Retinal pigment epithelial cell (primary cell): Measurements from ENCODE around the gene TAPBPL.

ENCODE experiments used
- DNase-seq: peaks from one replicate; pipeline ENCODE4 v3.0.0-alpha.2; 2010; ENCODE audit warnings: low read depth
- H3K4me3 ChIP-seq: 2 replicates; pipeline ENCODE4 v1.5.1; 2011; ENCODE audit warnings: mild to moderate bottlenecking, low read length, control low read depth, moderate library complexity
- TF ChIP-seq, protein P1 (sequence below): conservative IDR thresholded peaks from 2 replicates; pipeline ENCODE4 v1.5.1; 2011; ENCODE audit warnings: low read depth, low read length, control low read depth, inconsistent platforms

The TAPBPL gene

GRCh38 chr12:6459004-6459337 is 7.1 kb downstream of the TAPBPL start:
- H3K4me3 ChIP-seq: no peak overlapping the region
- no peak for DNase-seq
- TF ChIP-seq, protein P1, sequence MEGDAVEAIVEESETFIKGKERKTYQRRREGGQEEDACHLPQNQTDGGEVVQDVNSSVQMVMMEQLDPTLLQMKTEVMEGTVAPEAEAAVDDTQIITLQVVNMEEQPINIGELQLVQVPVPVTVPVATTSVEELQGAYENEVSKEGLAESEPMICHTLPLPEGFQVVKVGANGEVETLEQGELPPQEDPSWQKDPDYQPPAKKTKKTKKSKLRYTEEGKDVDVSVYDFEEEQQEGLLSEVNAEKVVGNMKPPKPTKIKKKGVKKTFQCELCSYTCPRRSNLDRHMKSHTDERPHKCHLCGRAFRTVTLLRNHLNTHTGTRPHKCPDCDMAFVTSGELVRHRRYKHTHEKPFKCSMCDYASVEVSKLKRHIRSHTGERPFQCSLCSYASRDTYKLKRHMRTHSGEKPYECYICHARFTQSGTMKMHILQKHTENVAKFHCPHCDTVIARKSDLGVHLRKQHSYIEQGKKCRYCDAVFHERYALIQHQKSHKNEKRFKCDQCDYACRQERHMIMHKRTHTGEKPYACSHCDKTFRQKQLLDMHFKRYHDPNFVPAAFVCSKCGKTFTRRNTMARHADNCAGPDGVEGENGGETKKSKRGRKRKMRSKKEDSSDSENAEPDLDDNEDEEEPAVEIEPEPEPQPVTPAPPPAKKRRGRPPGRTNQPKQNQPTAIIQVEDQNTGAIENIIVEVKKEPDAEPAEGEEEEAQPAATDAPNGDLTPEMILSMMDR: no peak

GRCh38 chr12:6460751-6461371 is 9.0 kb downstream of the TAPBPL start:
- H3K4me3 ChIP-seq: no peak overlapping the region
- DNase-seq: no peak
- TF ChIP-seq, protein P1: no peak

- TF ChIP-seq, protein P1: no peak
- DNase-seq: no peak
- no peak overlapping the region for H3K4me3 ChIP-seq
Measured at GRCh38 chr12:6461401-6462233, 9.8 kb downstream of the TAPBPL start.

GRCh38 chr12:6462234-6462995 is 10.6 kb downstream of the TAPBPL start:
- DNase-seq: no peak
- H3K4me3 ChIP-seq: no peak overlapping the region
- TF ChIP-seq, protein P1: no peak

- no peak overlapping the region for H3K4me3 ChIP-seq
- TF ChIP-seq, protein P1: no peak
- no peak for DNase-seq
Measured at GRCh38 chr12:6463216-6463615, 11.4 kb downstream of the TAPBPL start.

- TF ChIP-seq, protein P1: no peak
- DNase-seq: no peak
- H3K4me3 ChIP-seq: no peak overlapping the region
Measured at GRCh38 chr12:6463858-6464257, 12.0 kb downstream of the TAPBPL start.

DNA sequence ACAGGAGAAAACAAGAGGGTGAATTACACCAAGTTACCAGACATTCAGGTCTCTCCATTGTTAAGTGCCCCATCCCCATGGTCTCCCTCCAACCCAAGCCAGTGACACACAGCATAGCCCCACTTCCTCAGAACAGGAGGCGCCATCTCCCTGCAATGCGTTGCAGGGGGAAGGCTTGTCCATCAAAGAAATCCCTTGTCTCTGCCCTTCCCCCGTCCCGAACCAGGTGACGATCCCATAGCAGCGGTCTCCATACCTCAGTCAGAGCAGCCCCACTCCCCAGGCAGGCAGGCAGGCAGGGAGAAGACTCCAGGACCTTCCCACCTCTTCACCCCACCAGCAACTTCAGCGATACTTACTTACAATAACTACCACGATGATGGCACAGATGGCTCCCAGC is 12.7 kb downstream of the TAPBPL start:
- TF ChIP-seq, protein P1: no peak
- no peak overlapping the region for H3K4me3 ChIP-seq
- DNase-seq: no peak
